H9 (cell line): Measurements from ENCODE around the gene CACNA1G. TPM values are rescaled to one million over a fixed set of nuclear protein-coding genes. Genes with fewer than 3 reads are reported as not detected.
A peak's percentile ranks its signal among the peaks of the same experiment; 100 is the strongest.

Source experiments
- DNase-seq: peaks from one replicate; pipeline ENCODE4 v3.0.0-alpha.2; 2017
- H2AFZ ChIP-seq: one replicate; pipeline ENCODE4 v1.6.1; 2013; ENCODE audit warnings: mild to moderate bottlenecking, low read length, control low read depth, moderate library complexity
- H2AK5ac ChIP-seq: 2 replicates; pipeline ENCODE4 v1.6.1; 2013; ENCODE audit warnings: low read length, control low read depth, mixed read lengths; ENCODE audit not compliant: insufficient read length
- H2BK120ac ChIP-seq: one replicate; pipeline ENCODE4 v1.6.1; 2013; ENCODE audit warnings: low read depth, mild to moderate bottlenecking, low read length, control low read depth, inconsistent platforms; ENCODE audit not compliant: poor library complexity, severe bottlenecking
- H2BK12ac ChIP-seq: 2 replicates; pipeline ENCODE4 v1.6.1; 2013; ENCODE audit warnings: low read length, control low read depth, mixed read lengths, low read depth; ENCODE audit not compliant: insufficient read length
- H2BK15ac ChIP-seq: 2 replicates; pipeline ENCODE4 v1.6.1; 2013; ENCODE audit warnings: low read depth, low read length, control low read depth
- H2BK20ac ChIP-seq: one replicate; pipeline ENCODE4 v1.6.1; 2013; ENCODE audit warnings: low read depth, mild to moderate bottlenecking, low read length, control low read depth, inconsistent platforms; ENCODE audit not compliant: poor library complexity, severe bottlenecking
- H2BK5ac ChIP-seq: 2 replicates; pipeline ENCODE4 v1.6.1; 2013; ENCODE audit warnings: low read length, control low read depth, mixed read lengths; ENCODE audit not compliant: insufficient read length
- H3K14ac ChIP-seq: 2 replicates; pipeline ENCODE4 v1.6.1; 2013; ENCODE audit warnings: low read length, control low read depth; ENCODE audit not compliant: insufficient read depth
- H3K18ac ChIP-seq: 2 replicates; pipeline ENCODE4 v1.6.1; 2013; ENCODE audit warnings: low read depth, mild to moderate bottlenecking, mixed read lengths, low read length, control low read depth; ENCODE audit not compliant: insufficient read length
- H3K23ac ChIP-seq: 2 replicates; pipeline ENCODE4 v1.6.1; 2013; ENCODE audit warnings: low read length, control low read depth, mixed read lengths, low read depth; ENCODE audit not compliant: insufficient read length
- H3K23me2 ChIP-seq: 2 replicates; pipeline ENCODE4 v1.6.1; 2013; ENCODE audit warnings: low read depth, mild to moderate bottlenecking, mixed read lengths, low read length, control low read depth; ENCODE audit not compliant: insufficient read length, poor library complexity, severe bottlenecking
- H3K27ac ChIP-seq: 2 replicates; pipeline ENCODE4 v1.5.1; 2013; ENCODE audit warnings: low read length, control low read depth, mixed read lengths, low read depth; ENCODE audit not compliant: insufficient read length
- H3K27me3 ChIP-seq: 2 replicates; pipeline ENCODE4 v1.6.1; 2013; ENCODE audit warnings: low read length, control low read depth, inconsistent platforms; ENCODE audit not compliant: insufficient read depth
- H3K4ac ChIP-seq: 2 replicates; pipeline ENCODE4 v1.6.1; 2013; ENCODE audit warnings: low read depth, mild to moderate bottlenecking, control low read depth, inconsistent platforms, low read length, moderate library complexity
- H3K4me1 ChIP-seq: 2 replicates; pipeline ENCODE4 v1.6.1; 2013; ENCODE audit warnings: low read length, control low read depth, inconsistent platforms; ENCODE audit not compliant: insufficient read depth
- H3K4me2 ChIP-seq: 2 replicates; pipeline ENCODE4 v1.6.1; 2013; ENCODE audit warnings: low read length, control low read depth, mixed read lengths; ENCODE audit not compliant: insufficient read length, insufficient read depth
- H3K56ac ChIP-seq: 2 replicates; pipeline ENCODE4 v1.6.1; 2013; ENCODE audit warnings: low read depth, mild to moderate bottlenecking, mixed read lengths, low read length, control low read depth; ENCODE audit not compliant: insufficient read length
- H3K79me1 ChIP-seq: 2 replicates; pipeline ENCODE4 v1.6.1; 2013; ENCODE audit warnings: low read depth, mild to moderate bottlenecking, moderate library complexity, low read length, control low read depth, inconsistent platforms; ENCODE audit not compliant: insufficient read depth, poor library complexity, severe bottlenecking
- H3K79me2 ChIP-seq: 2 replicates; pipeline ENCODE4 v1.6.1; 2013; ENCODE audit warnings: low read length, control low read depth, inconsistent platforms; ENCODE audit not compliant: insufficient read depth
- H3K9ac ChIP-seq: 2 replicates; pipeline ENCODE4 v1.6.1; 2013; ENCODE audit warnings: low read length, control low read depth, mixed read lengths; ENCODE audit not compliant: insufficient read length; ENCODE audit errors: extremely low read depth
- H3K9me3 ChIP-seq: one replicate; pipeline ENCODE4 v1.6.1; 2013; ENCODE audit warnings: low read depth, low read length, inconsistent platforms; ENCODE audit not compliant: control insufficient read depth
- H3T11ph ChIP-seq: one replicate; pipeline ENCODE4 v1.6.1; 2013; ENCODE audit warnings: mild to moderate bottlenecking, low read length, control low read depth, inconsistent platforms
- H4K20me1 ChIP-seq: one replicate; pipeline ENCODE4 v1.6.1; 2013; ENCODE audit not compliant: control insufficient read depth, insufficient read length, insufficient read depth
- H4K5ac ChIP-seq: 2 replicates; pipeline ENCODE4 v1.6.1; 2013; ENCODE audit warnings: low read depth, mild to moderate bottlenecking, mixed read lengths, low read length, control low read depth; ENCODE audit not compliant: insufficient read length
- H4K8ac ChIP-seq: replicated peaks from 2 replicates; pipeline ENCODE4 v1.6.1; 2013; ENCODE audit warnings: low read length, control low read depth, mixed read lengths, low read depth; ENCODE audit not compliant: insufficient read length
- H4K91ac ChIP-seq: 2 replicates; pipeline ENCODE4 v1.6.1; 2013; ENCODE audit warnings: low read depth, mild to moderate bottlenecking, moderate library complexity, mixed read lengths, low read length, control low read depth; ENCODE audit not compliant: insufficient read length
- H3K27ac Mint-ChIP-seq, 3 experiments: 2 replicates in 2 of 3; 3 replicates in 1 of 3; pipeline ENCODE4 v1.8.0; 2020 to 2021; ENCODE audit warnings: mixed read lengths in 3 of 3, mild to moderate bottlenecking in 1 of 3, moderate library complexity in 1 of 3
- H3K27me3 Mint-ChIP-seq: 2 replicates; pipeline ENCODE4 v1.8.0; 2021; ENCODE audit warnings: low read depth, mild to moderate bottlenecking, moderate library complexity, mixed read lengths
- H3K36me3 Mint-ChIP-seq, 3 experiments: 2 replicates in 2 of 3; 3 replicates in 1 of 3; pipeline ENCODE4 v1.8.0; 2020 to 2021; ENCODE audit warnings: low read depth in 3 of 3, mixed read lengths in 3 of 3; ENCODE audit not compliant: insufficient read depth in 1 of 3
- H3K4me1 Mint-ChIP-seq, 2 experiments: 2 replicates each; pipeline ENCODE4 v1.8.0; 2020; ENCODE audit warnings: mixed read lengths in 2 of 2
- H3K4me3 Mint-ChIP-seq, 2 experiments: 2 replicates in 1 of 2; 3 replicates in 1 of 2; pipeline ENCODE4 v1.8.0; 2020 to 2021; ENCODE audit warnings: mild to moderate bottlenecking in 2 of 2, mixed read lengths in 2 of 2, moderate library complexity in 1 of 2
- H3K9me3 Mint-ChIP-seq, 2 experiments: 2 replicates in 1 of 2; 3 replicates in 1 of 2; pipeline ENCODE4 v1.8.0; 2020; ENCODE audit warnings: mild to moderate bottlenecking in 2 of 2, mixed read lengths in 2 of 2, moderate library complexity in 1 of 2
- CTCF ChIP-seq: fragments of 200-600 bp; sonication (generic); conservative IDR thresholded peaks from 3 replicates; pipeline ENCODE4 v1.8.0; 2021; ENCODE audit warnings: antibody characterized with exemption, mild to moderate bottlenecking
- WGBS: extraction: QIAGEN DNeasy Blood & Tissue Kit; methylation state at CpG from one replicate; pipeline ENCODE4 v1.1.7; 2013; ENCODE audit warnings: missing lambda C conversion rate, low lambda C conversion rate, mixed read lengths; ENCODE audit not compliant: insufficient read length; ENCODE audit errors: extremely low coverage; 5-methylcytosine and 5-hydroxymethylcytosine counted together
- long read RNA-seq: library from polyadenylated mRNA; unstranded; transcript quantifications from one replicate; pipeline ENCODE4 v2.0.0, GENCODE V29; 2020
- total RNA-seq: library from RNA; stranded (reverse); gene quantifications from 2 replicates; pipeline ENCODE4 v1.2.1, GENCODE V29; 2021

Gene CACNA1G
- 1.5 and 1.7 TPM in 2 replicates for total RNA-seq
- long read RNA-seq, partial matches to known transcripts = 1 of 1 reads
- long read RNA-seq, other reads (novel, unspliced or antisense) = 0 of 1 reads

GRCh38 chr17:50560185-50560824 lies at the start of gene CACNA1G:
Gene CACNA1G, plus strand, starts transcription at chr17:50560715. Its CDS starts 745 bp downstream, at chr17:50561460.
- no peak within 1 kb of the TSS for H3K14ac ChIP-seq
- H4K5ac ChIP-seq = no peak within 1 kb of the TSS
- no peaks in the 10 kb centered on the region for H3K9me3 Mint-ChIP-seq
- H3K18ac ChIP-seq = peak within 1 kb of the TSS; percentile 83
- H3K27ac Mint-ChIP-seq = peak within 1 kb of the TSS; percentile 68 to 97 (median 97); a peak in 6 of 7 replicates
- WGBS = no CpG with 5 or more reads among the region's 56 CpGs
- no peak within 1 kb of the TSS for H4K91ac ChIP-seq
- no peak within 1 kb of the TSS for H3K23ac ChIP-seq
- H3K79me2 ChIP-seq = no peaks in the 10 kb centered on the region
- no peak within 1 kb of the TSS for H3K9ac ChIP-seq
- no peak for TF ChIP-seq CTCF
- no peak within 1 kb of the TSS for H3K27ac ChIP-seq
- H3K4me1 ChIP-seq = peaks cover under 1% of the 10 kb centered on the region; the same call in 1 of the 2 replicates
- H2BK120ac ChIP-seq = no peak within 1 kb of the TSS
- no peak within 1 kb of the TSS for H3K56ac ChIP-seq
- no peak within 1 kb of the TSS for H4K8ac ChIP-seq
- H3K4me2 ChIP-seq = peak within 1 kb of the TSS; percentile 74
- H3K27me3 Mint-ChIP-seq = peaks cover 80% of the 10 kb centered on the region
- no peak within 1 kb of the TSS for H2BK5ac ChIP-seq
- no peak within 1 kb of the TSS for H3T11ph ChIP-seq
- H3K4me3 Mint-ChIP-seq = peak within 1 kb of the TSS; percentile 72 to 92
- H2AFZ ChIP-seq = no peak within 1 kb of the TSS
- no peaks in the 10 kb centered on the region for H3K79me1 ChIP-seq
- H3K9me3 ChIP-seq = no peaks in the 10 kb centered on the region
- no peaks in the 10 kb centered on the region for H4K20me1 ChIP-seq
- peaks cover 26% of the 10 kb centered on the region for H3K23me2 ChIP-seq
- no peak within 1 kb of the TSS for H2BK20ac ChIP-seq
- no peak within 1 kb of the TSS for H2AK5ac ChIP-seq
- peaks cover 22 to 43% of the 10 kb centered on the region in 2 experiments for H3K4me1 Mint-ChIP-seq
- no peaks in the 10 kb centered on the region; a peak in 1 of 7 replicates for H3K36me3 Mint-ChIP-seq
- peak; percentile 100 for DNase-seq
- no peak within 1 kb of the TSS for H2BK15ac ChIP-seq
- no peak within 1 kb of the TSS for H2BK12ac ChIP-seq
- peaks cover 41% of the 10 kb centered on the region for H3K27me3 ChIP-seq
- H3K4ac ChIP-seq = no peak within 1 kb of the TSS
